ENCODE measurements around the gene BAIAP2.

The BAIAP2 gene

GRCh38 chr17:81019563-81020442, 15.1 kb upstream of the BAIAP2 start:
- H3K4me3 ChIP-seq (ENCODE audit: low read depth, low read length), result no peak overlapping the region
- DNase-seq, result no peak
- in situ Hi-C loops (cut with HindIII; ENCODE audit: low pct_ligation_motif_present, low sequenced_read_pairs), result loop anchor here (25.0 kb wide), 1 partner anchor 92 kb away; no protein-coding TSS in a partner anchor

DNA sequence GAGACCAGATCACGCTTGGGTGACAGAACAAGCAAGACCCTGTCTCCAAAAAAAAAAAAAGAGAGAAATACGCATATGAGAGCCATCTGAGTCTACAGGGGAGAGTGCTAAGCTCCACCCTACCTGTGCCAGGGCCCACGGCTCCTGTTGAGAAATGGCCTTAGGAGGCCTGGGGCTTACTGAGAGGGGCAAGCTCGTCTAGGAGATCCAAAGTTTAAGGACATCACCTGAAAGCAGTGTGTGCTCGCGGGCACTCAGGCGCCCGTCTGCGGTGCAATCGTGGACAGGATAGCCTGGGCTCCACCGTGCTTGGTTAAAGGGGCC, 14.5 kb upstream of the BAIAP2 start:
- TF ChIP-seq, protein P1, sequence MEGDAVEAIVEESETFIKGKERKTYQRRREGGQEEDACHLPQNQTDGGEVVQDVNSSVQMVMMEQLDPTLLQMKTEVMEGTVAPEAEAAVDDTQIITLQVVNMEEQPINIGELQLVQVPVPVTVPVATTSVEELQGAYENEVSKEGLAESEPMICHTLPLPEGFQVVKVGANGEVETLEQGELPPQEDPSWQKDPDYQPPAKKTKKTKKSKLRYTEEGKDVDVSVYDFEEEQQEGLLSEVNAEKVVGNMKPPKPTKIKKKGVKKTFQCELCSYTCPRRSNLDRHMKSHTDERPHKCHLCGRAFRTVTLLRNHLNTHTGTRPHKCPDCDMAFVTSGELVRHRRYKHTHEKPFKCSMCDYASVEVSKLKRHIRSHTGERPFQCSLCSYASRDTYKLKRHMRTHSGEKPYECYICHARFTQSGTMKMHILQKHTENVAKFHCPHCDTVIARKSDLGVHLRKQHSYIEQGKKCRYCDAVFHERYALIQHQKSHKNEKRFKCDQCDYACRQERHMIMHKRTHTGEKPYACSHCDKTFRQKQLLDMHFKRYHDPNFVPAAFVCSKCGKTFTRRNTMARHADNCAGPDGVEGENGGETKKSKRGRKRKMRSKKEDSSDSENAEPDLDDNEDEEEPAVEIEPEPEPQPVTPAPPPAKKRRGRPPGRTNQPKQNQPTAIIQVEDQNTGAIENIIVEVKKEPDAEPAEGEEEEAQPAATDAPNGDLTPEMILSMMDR (IDR thresholded peaks at IDR 0.05; ENCODE audit: low read depth, low read length, missing control alignments), result no peak

More at GRCh38 chr17:81019563-81020442, 15.1 kb upstream of the BAIAP2 start:
- TF ChIP-seq, protein P1 (IDR thresholded peaks at IDR 0.05; ENCODE audit: low read depth, low read length, missing control alignments), result no peak
- H3K27ac ChIP-seq, result no peak overlapping the region
- no peaks in the 10 kb centered on the region for H3K36me3 ChIP-seq (replicated peaks)
- no peaks in the 10 kb centered on the region for H3K27me3 ChIP-seq (replicated peaks)

DNA sequence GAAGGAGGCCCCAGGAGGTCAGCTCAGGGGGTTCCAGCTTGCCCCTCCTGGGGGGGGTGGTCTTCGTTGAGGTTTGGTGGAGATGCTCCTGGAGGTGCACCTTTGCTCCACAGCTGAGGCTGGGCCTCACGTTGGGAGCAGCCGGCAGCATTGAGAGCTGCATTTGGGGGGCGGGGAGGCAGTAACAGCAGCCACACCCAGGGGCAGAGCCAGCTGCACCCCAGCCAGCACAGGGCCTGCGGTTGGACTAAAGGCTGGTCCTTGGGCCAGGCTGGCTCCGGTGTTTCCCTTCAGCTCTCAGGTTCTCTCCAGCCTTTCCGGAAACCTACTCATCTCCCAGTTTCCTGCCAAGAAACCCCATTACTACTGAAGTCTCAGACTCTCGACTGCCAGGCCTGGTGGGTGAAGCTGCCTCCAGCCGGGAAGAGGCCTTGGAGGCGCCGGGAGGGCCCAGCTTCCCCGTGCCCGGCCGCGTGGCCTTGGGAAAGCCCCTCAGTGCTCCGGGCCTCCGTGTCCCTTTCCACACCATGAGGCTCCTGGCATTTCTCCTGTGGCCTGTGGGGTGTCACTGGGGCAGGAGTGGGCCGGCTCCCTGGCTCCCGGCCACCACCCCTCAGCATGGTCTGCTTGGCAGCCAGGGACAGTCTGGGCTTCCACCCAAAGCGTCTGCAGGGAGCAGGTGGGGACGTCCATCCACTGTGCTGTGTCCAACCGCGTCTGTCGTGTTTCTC, 14.0 kb upstream of the BAIAP2 start:
- TF ChIP-seq, protein P1 (IDR thresholded peaks at IDR 0.05; ENCODE audit: low read depth, low read length, missing control alignments), result no peak
- no peak overlapping the region for H3K27ac ChIP-seq
- H3K27me3 ChIP-seq (replicated peaks), result peaks cover under 1% of the 10 kb centered on the region
- in situ Hi-C loops (cut with HindIII; ENCODE audit: low pct_ligation_motif_present, low sequenced_read_pairs), result loop anchor here (25.0 kb wide), 1 partner anchor 91 kb away; no protein-coding TSS in a partner anchor
- H3K4me3 ChIP-seq (ENCODE audit: low read depth, low read length), result no peak overlapping the region
- H3K36me3 ChIP-seq (replicated peaks), result no peaks in the 10 kb centered on the region
- no peak for DNase-seq

More for the DNA sequence above, 14.5 kb upstream of the BAIAP2 start:
- Histone ChIP-seq H3K4me3 (ENCODE audit: low read depth, low read length) (no peak overlapping the region), H3K36me3 (replicated peaks) (no peaks in the 10 kb centered on the region), H3K27me3 (replicated peaks) (no peaks in the 10 kb centered on the region), H3K27ac (no peak overlapping the region)
- no peak for DNase-seq
- in situ Hi-C loops (cut with HindIII; ENCODE audit: low pct_ligation_motif_present, low sequenced_read_pairs), result loop anchor here (25.0 kb wide), 1 partner anchor 92 kb away; no protein-coding TSS in a partner anchor

- Histone ChIP-seq H3K27ac (no peak overlapping the region), H3K27me3 (replicated peaks) (peaks cover 9% of the 10 kb centered on the region), H3K4me3 (ENCODE audit: low read depth, low read length) (no peak overlapping the region), H3K36me3 (replicated peaks) (no peaks in the 10 kb centered on the region)
- no peak for DNase-seq
- in situ Hi-C loops (cut with HindIII; ENCODE audit: low pct_ligation_motif_present, low sequenced_read_pairs), result loop anchor here (25.0 kb wide), 1 partner anchor 91 kb away; no protein-coding TSS in a partner anchor
- TF ChIP-seq, protein P1 (IDR thresholded peaks at IDR 0.05; ENCODE audit: low read depth, low read length, missing control alignments), result no peak
Observed at GRCh38 chr17:81021531-81022343, 13.2 kb upstream of the BAIAP2 start.

DNA sequence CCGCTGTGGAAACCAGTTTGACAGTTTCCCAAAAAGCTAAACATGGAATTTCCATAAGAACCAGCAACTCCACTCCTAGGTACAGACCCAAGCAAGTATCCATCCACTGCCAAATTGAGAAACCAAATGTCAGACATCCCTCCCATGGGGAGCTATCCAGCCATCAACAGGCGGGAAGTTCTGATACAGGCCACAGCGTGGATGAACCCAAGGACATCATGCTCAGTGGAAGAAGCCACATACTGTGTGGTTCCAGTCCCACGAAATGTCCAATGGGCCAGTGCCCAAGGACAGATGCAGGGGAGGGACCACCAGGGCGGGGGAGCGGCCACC, 12.6 kb upstream of the BAIAP2 start:
- DNase-seq, result no peak
- Histone ChIP-seq H3K4me3 (ENCODE audit: low read depth, low read length) (no peak overlapping the region), H3K36me3 (replicated peaks) (no peaks in the 10 kb centered on the region), H3K27me3 (replicated peaks) (peaks cover 15% of the 10 kb centered on the region), H3K27ac (no peak overlapping the region)
- TF ChIP-seq, protein P1 (IDR thresholded peaks at IDR 0.05; ENCODE audit: low read depth, low read length, missing control alignments), result no peak
- in situ Hi-C loops (cut with HindIII; ENCODE audit: low pct_ligation_motif_present, low sequenced_read_pairs), result loop anchor here (25.0 kb wide), 1 partner anchor 90 kb away; no protein-coding TSS in a partner anchor

Data from brain microvascular endothelial cell (primary cell).